ENCODE results near the gene PREX1.
"Not testable (repeated sequence)": the region's sequence is repeated elsewhere in the genome, so short reads cannot be mapped to it uniquely, and the experiment has no call there.

The PREX1 gene

GRCh38 chr20:48827855-48828733, at the start of gene PREX1:
Gene PREX1 (minus strand): TSS chr20:48827999. CDS start chr20:48827860, 139 bp downstream.
- peak; percentile 95 for DNase-seq (ENCODE audit: low spot score)

- DNase-seq (ENCODE audit: low spot score): no peak
Observed at GRCh38 chr20:48877304-48877703, 49.5 kb upstream of the PREX1 start.

DNA sequence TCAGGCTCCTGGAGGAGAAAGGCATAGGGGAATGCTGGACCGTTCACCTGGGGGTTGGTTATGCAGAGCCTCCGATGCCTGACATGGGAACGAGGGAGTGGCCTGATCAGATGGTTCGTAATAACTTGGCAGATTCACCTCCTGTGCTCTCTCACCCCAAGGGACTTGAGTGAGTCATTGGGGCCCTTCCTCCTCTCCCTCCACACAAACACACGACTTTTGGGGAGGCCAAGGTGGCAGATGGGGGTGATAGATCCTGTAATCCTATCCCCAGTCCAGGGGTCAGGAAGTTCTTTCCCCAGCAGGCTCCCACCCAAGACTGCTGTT, 48.1 kb upstream of the PREX1 start:
- DNase-seq (ENCODE audit: low spot score): no peak

- no peak for DNase-seq (ENCODE audit: low spot score)
Observed at GRCh38 chr20:48875233-48875913, 47.6 kb upstream of the PREX1 start.

DNA sequence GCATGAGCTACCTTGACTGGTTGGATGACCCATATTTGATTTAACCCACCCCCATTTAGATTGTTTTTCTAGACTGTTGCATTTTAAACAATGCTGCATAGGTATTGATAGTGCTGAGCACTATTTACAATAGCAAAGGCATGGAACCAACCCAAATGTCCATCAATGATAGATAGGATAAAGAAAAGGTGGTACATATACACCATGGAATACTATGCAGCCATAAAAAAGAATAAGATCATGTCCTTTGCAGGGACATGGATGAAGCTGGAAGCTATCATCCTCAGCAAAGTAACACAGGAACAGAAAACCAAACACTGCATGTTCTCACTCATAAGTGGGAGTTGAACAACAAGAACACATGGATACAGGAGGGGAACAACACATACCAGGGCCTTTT, 41.6 kb upstream of the PREX1 start:
- DNase-seq (ENCODE audit: low spot score): not testable (repeated sequence)

- DNase-seq (ENCODE audit: low spot score): no peak
Observed at GRCh38 chr20:48866936-48867335, 39.1 kb upstream of the PREX1 start.

DNA sequence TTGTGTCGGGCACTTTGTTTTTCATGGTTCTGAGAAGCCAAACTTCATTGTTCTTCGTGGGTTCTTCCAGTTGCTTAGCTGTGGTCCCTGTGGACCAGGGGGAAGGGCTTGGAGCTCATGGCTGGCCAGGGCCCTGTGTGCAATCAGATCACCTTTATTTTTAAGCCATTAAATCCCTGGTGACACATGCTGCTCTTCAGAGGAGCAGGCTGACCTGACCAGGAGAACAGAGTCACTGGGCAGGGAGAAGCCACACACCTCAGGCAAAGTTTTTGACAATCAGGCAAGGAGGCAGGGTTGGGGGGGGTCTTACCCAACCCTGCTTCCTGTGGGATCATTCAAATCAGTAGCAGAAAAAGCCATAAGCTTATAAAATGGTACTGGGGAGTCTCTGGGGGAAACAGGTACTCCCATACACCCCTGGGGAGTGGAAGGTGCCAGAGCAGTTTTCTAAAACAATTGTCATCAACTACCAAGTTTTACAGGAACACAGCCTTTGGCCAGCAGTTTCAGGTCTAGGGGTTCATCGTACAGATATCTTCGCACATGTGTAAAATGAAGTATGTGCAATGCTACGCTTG, 37.0 kb upstream of the PREX1 start:
- no peak for DNase-seq (ENCODE audit: low spot score)

- DNase-seq (ENCODE audit: low spot score): no peak
Observed at GRCh38 chr20:48864254-48864653, 36.5 kb upstream of the PREX1 start.

- no peak for DNase-seq (ENCODE audit: low spot score)
Observed at GRCh38 chr20:48862279-48862678, 34.5 kb upstream of the PREX1 start.

DNA sequence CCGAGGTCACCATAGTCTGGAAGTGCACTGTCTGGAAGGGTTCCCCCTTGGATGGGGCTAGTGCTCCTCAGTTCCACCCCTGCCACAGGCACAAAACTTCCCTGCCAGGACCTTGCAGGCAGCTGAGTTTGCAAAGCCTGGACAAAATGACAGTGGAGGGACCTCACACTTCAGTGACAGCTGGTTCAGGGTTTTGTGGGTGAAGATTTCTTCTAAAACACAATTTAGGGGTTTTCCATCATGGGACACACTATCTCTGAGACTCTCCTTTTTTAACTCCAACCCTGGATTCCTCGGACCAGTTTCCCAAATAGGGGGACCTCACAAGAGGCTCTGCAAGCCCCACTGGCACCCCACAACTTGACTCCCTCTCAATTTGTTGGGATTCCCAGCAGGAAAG, 33.6 kb upstream of the PREX1 start:
- no peak for DNase-seq (ENCODE audit: low spot score)

DNA sequence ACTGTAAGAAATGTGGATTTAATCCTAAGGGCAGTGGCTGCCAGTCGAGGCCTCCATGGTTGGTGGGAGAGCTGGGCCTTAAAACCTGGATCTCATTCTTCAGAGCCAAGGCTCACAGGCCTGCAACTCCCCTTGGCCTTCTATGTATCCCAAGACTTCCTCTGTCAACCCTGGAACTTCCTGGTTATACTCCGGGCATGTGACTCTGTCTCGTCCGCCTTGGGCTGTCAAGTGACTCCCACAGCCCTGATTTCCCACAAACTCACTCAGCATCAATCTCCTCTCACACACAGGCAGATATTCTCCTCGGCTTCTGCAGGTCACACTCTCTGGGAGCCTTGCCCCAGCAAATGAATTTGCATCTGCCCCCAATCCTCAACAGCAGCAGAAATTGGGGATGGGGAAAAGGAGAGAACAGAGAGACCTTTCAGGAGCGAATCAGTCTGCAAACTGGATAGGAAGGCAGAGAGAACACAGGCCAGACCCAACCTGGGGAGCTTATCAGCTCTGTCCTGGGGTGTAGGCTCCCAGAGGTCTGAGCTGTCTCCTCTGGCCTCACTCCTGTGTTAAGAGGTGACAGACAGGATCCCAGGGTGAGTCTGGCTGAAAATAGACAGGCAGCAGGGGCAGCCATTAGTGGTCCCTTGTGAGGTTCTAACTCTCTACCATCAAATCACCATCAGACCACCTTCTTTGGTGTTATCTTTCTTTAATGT, 30.4 kb upstream of the PREX1 start:
- DNase-seq (ENCODE audit: low spot score): no peak

DNA sequence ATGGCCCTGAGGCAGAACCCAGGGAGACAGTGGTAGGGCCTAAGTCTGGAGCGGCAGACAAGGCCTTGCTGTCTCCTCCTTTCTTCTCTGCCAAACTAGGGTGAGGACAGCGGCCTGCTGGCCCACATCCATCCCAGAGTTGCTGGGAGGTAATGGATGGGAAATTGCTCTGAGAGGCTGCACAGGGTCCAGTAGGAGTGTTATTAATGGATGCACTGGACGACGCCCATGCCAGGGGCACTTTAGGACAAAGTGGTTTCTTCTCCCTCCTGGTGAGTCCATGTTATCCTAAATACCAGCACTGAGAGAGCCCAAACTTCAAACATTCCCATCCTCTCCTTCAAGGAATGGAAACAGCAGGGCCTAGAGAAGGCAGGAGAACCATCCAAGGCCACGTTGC, 28.3 kb upstream of the PREX1 start:
- DNase-seq (ENCODE audit: low spot score): no peak

GRCh38 chr20:48855046-48855445, 27.2 kb upstream of the PREX1 start:
- DNase-seq (ENCODE audit: low spot score): no peak

DNA sequence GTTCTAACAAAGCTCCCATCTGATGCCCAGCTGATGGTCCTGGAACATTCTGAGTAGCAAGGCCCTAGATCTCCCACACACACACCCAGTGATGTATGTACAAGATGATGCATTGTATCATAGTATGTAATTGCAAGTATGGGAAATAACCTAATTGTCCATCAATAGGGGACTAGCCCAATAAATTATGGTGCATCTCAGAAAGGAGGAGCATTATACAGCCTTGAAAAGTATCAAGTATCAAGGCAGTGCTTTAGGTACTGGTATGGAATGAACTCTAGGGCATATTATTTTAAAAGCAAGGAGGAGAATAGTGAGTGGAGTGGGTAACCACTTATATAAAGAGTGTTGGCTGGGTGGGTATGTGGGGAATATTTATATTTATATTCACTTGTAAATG, 24.8 kb upstream of the PREX1 start:
- no peak for DNase-seq (ENCODE audit: low spot score)

DNA sequence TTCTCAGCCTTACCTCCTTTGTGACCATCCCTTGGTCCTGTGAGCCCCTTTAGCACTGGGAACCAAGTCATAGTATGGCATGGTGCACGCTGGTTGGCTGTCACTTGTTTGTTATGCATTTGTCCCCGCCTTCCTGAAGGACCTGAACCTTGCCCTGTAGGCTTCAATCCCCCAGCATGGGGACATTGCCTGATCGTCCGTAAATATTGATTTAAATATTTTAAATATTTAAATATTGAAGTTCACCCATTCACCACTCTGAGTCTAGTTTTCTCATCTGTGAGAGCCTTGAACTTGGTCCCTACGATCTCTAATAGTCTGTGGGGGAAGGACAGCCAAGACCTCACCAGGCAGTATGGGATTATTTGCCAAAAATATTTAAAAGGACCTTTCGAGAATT, 23.8 kb upstream of the PREX1 start:
- DNase-seq (ENCODE audit: low spot score): no peak

GRCh38 chr20:48850977-48851299, 23.1 kb upstream of the PREX1 start:
- DNase-seq (ENCODE audit: low spot score): no peak

DNA sequence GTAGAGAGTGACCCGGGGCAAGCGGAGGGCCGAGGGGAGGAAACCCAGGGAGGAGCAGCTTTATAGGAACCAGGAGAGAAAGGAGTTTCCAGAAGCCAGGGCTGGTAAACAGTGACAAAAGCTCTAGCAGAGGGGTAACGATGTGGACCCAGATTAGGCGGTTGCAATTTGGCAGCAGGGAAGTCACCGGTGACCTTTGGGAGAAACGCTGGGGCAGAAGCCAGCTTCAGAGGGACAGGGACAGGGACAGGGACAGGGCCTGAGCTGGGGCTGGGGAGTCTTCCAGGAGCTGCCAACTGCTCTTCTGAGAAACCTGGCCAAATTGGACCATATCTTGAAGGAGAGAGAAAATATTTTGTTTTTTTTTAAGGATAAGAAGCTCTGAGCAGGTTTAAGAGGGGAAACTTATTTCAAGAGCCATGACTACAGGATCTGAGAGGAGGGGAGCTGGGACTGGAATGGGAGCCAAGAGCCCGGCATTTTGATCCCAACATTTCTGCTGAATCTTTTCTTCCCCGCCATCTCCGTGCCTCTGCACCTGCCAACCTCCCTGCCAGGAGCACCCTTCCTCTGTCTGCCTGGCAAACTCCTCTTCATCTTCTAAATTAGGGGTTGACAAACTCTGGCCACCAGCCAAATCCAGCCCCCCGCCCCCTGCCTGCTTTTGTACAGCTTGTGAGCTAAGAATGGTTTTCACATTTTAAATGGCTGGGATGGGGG, 22.6 kb upstream of the PREX1 start:
- DNase-seq (ENCODE audit: low spot score): no peak

DNA sequence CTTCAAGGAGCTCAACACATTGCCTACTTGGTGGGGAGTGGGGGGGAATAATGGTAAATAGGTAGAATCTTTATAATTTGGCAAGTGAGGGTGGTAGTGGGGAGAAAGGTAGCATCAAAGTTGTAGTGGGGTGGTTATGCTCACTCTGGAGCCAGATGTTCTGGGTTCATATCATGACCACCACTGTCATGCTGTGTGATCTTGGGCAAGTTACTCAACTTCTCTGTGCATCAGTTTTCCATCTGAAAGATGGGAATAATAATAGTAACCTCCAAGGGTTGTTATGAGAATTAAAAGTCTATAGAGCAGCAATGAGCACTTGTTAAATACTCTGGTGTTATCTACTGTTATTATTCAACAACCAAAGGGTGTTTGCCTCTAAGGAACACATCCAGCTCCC, 22.0 kb upstream of the PREX1 start:
- no peak for DNase-seq (ENCODE audit: low spot score)

DNA sequence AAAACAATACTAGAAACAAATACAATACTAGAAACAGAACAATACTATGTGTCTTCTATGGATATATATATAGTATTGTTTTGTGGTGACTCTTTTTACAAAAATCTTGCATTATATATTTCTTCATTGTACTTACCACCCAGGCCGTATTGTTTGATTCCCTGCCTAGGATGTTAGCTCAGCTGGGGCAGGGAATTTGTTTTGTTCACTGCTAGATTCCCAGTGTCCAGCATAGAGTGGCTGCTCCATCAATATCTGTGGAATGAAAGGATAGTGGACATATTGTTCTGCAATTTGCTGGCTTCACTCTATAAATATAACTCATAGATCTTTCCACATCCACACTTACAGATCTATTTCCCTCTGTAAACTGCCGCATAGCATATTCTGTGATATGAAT, 21.5 kb upstream of the PREX1 start:
- DNase-seq (ENCODE audit: low spot score): no peak

DNA sequence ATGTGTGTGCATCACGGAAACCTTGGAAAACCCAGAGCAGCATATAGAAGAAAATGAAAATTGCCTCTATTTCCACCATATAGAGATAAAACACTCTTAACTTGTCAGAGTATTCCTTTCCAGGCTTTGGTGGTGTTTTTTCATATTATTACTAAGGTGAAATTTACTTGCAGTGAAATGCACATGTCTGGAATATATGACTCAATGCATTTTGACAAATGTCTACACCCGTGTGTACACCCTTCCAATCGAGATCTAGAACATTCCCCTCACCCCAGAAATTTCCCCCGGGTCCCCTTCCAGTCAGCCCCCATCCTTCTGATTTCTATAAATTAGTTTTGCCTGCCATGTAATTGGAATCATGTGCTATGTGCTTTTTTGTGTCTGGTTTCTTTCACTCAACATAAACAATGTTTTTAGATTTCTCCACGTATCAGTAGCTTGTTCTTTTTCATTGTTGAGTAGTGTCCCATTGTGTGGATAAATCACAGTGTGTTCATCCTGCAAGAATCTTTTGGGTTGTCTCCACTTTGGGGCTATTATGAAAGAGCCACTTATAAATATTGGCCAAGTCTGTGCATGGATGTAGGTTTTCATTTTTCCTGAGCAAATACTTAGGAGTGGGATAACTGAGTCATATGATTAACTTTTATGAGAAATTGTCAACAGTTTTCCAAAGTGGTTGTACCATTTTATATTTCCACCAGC, 19.9 kb upstream of the PREX1 start:
- DNase-seq (ENCODE audit: low spot score): no peak

All from HuH-7.5 (cell line).